GM10266 (cell line): ENCODE data around the gene CYB561D2.

Experiments
- DNase-seq: peaks from one replicate; pipeline ENCODE4 v3.0.0; 2012; ENCODE audit errors: extremely low spot score
- TF ChIP-seq, protein P1 (sequence below): IDR thresholded peaks from 2 replicates; pipeline ENCODE4 v1.5.1; 2012; ENCODE audit warnings: mild to moderate bottlenecking, low read depth; ENCODE audit not compliant: control insufficient read depth, insufficient read depth; ENCODE audit errors: missing control alignments

CYB561D2 gene

DNA sequence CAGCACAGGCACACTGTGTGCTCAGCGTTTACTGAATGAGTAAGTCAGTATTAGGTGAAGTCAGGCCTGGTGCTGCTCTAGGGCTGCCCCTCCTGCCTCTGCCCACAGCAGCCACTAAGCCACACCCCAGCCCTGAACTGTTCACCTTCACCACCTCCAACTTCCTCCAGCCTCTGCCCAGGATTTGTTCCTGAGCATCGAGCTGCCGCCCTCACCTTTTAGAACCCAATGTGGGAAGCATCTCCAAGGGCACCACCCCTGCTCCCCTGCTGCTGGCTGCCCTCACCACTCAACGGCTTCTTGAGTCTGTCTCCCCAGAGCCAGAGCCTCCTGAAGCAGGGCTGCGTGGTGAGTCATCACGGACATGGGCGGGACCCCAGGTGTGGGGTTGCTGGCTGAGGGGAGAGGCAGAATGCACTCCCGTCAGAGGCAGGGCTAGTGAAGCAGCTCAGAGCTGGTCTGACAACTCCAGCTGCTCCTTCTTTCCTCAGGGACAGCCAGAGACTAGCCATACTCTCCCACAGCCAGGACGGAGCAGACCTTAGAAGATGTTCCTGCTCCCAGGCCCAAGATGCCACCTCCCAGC is 33.9 kb upstream of the CYB561D2 start:
- no peak for DNase-seq
- TF ChIP-seq, protein P1, sequence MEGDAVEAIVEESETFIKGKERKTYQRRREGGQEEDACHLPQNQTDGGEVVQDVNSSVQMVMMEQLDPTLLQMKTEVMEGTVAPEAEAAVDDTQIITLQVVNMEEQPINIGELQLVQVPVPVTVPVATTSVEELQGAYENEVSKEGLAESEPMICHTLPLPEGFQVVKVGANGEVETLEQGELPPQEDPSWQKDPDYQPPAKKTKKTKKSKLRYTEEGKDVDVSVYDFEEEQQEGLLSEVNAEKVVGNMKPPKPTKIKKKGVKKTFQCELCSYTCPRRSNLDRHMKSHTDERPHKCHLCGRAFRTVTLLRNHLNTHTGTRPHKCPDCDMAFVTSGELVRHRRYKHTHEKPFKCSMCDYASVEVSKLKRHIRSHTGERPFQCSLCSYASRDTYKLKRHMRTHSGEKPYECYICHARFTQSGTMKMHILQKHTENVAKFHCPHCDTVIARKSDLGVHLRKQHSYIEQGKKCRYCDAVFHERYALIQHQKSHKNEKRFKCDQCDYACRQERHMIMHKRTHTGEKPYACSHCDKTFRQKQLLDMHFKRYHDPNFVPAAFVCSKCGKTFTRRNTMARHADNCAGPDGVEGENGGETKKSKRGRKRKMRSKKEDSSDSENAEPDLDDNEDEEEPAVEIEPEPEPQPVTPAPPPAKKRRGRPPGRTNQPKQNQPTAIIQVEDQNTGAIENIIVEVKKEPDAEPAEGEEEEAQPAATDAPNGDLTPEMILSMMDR = no peak

GRCh38 chr3:50317300-50317699 is 33.4 kb upstream of the CYB561D2 start:
- TF ChIP-seq, protein P1 = no peak
- DNase-seq = no peak

- TF ChIP-seq, protein P1 = no peak
- no peak for DNase-seq
Observed at GRCh38 chr3:50318163-50318562, 32.5 kb upstream of the CYB561D2 start.

GRCh38 chr3:50318615-50319014 is 32.0 kb upstream of the CYB561D2 start:
- TF ChIP-seq, protein P1 = no peak
- no peak for DNase-seq

DNA sequence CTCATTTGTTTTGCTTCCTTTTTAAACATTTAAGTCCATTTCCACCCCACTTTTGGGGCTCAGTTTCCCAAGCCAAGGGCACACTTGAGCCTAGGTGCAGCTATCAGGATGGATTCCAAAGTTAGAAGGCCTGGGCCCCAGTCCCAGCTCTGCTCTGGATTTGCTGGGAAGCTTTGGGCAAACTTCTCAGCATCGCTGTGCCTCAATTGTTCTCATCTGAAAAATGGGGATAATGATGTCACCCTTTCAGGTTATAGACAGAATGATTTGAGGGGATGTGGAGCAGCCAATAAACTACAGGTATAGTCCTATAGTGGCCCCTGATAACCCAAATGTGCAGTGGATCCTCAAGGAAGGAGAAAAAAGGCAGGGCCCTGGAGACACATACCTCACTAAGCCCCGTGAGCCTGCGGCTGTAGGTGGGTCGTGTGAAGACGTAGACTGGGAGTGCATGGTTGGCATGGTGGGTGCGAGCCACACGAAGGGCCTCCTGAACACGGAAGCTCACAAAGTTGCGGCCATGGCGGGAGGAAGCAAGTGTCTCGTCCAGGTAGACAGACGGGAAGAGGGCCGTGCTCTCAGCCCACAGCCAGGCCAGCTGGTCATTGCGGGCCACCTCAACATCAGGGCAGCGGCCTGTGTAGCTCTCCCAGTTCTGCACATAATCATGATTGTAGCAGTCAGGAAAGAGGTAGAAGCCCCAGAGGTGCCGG is 31.3 kb upstream of the CYB561D2 start:
- DNase-seq = no peak
- TF ChIP-seq, protein P1 = no peak

DNA sequence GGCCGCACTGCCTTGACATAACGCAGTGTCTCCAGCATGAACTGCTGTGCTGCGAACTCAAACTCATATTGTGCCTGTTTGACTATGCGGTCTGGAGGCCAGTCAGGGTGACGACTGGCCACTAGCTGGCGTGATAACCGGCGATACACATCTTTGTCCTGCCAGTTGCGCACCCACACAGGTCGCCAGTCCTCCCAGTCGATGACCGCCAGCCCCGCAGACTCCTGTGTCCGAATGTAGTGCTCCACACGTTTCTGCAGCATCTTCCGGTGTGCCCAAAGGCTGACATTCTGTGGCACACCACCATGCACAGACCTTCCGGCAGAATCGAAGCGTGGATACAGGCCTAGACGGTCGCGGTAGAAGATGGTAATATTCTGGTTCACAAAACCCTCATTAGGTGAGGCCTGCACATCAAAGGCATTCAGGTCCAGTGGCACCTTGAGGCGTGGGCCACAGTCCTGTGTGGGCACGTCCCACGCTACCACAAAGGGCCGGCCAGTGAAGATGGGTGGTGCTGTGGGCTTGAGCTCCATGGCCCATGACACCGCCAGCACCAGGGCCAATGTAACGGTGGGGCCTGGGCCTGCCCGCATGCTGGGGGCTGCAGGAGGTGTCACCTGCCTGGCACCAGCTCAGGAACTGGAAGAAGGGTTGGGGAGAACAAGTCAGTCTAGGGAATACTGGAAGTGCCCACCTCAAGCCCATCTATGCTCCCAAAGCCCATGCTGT is 30.6 kb upstream of the CYB561D2 start:
- TF ChIP-seq, protein P1 = no peak
- DNase-seq = no peak

GRCh38 chr3:50320853-50321335 is 29.8 kb upstream of the CYB561D2 start:
- TF ChIP-seq, protein P1 = no peak
- peak; percentile 90 for DNase-seq
